ENCODE measurements around the gene NPAS2.

Gene NPAS2

DNA sequence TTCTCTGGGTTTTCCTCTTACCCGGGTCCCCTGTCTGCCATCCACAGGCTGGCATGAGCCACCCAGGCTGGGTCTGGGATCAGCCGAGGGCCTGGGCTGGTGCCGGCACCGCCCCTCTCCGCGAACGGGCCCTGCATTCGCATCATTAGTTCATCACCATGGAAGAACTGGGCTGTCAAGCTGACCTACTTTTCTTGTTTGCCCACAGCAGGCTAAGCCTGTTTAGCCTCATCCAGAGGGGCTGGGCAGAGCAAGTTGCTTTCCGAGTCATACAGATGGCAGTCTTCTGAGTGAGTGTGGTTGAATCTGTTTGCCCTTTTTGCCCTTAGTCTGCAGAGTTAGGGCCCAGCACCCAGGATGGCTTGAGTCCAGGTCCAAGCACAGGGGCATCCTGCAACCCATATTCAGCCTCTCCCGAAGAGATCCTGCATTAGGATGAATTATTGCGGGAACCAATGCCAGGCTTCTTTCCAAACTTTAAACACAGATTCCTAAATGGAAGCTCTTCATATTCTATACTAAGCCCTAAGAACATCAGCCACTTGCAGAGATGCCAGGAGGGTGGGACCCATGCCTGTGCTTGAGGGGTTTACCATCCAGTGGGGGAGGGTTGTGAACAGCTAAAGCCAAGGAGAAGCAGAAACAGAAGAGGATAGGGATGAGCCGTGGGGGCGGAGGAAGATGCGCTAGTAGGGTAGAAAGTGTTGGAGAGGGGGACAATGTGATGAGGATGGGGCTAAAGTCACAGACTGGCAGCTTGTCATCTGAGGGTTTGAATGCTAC lies 68.0 kb downstream of the NPAS2 start:
- ATAC-seq (ENCODE audit: low read depth) (no peak), DNase-seq (ENCODE audit: low spot score) (no peak)
- H3K27me3 ChIP-seq (ENCODE audit: insufficient read depth, poor library complexity, severe bottlenecking), result no peaks in the 10 kb centered on the region
- no peak overlapping the region for H3K4me3 ChIP-seq (ENCODE audit: severe bottlenecking)
- peaks cover 14% of the 10 kb centered on the region for H3K4me1 ChIP-seq (ENCODE audit: insufficient read depth, poor library complexity, severe bottlenecking)
- no peaks in the 10 kb centered on the region for H3K9me3 ChIP-seq (ENCODE audit: severe bottlenecking)
- TF ChIP-seq, protein P1, sequence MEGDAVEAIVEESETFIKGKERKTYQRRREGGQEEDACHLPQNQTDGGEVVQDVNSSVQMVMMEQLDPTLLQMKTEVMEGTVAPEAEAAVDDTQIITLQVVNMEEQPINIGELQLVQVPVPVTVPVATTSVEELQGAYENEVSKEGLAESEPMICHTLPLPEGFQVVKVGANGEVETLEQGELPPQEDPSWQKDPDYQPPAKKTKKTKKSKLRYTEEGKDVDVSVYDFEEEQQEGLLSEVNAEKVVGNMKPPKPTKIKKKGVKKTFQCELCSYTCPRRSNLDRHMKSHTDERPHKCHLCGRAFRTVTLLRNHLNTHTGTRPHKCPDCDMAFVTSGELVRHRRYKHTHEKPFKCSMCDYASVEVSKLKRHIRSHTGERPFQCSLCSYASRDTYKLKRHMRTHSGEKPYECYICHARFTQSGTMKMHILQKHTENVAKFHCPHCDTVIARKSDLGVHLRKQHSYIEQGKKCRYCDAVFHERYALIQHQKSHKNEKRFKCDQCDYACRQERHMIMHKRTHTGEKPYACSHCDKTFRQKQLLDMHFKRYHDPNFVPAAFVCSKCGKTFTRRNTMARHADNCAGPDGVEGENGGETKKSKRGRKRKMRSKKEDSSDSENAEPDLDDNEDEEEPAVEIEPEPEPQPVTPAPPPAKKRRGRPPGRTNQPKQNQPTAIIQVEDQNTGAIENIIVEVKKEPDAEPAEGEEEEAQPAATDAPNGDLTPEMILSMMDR (IDR thresholded peaks at IDR 0.05; ENCODE audit: poor library complexity, severe bottlenecking), result no peak
- peaks cover 3% of the 10 kb centered on the region; the same call in 1 of the 2 replicates for H3K36me3 ChIP-seq (ENCODE audit: low read depth)
- no peak overlapping the region for H3K27ac ChIP-seq (ENCODE audit: poor library complexity, severe bottlenecking)

DNA sequence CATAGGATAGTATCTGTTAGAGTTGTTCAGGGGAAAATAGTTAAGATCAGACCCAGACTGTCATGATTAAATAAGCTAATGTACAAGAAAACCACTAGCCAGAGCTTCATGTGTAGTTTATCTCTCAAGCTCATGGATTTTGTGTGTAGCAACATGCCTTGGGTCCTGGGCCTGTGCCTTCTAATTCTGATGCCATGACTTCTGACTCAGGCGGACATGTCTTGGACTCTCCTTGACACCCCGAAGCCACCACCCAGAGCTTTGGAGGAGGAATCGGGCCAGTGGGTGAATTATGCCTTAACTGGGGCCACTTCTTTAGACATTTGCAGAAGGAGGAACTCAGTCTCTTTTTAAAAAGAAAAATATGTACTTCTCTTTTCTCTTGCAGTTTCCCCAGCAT lies 68.7 kb downstream of the NPAS2 start:
- ATAC-seq (ENCODE audit: low read depth), result no peak
- no peak for DNase-seq (ENCODE audit: low spot score)
- Histone ChIP-seq H3K36me3 (ENCODE audit: low read depth) (peaks cover 3% of the 10 kb centered on the region; the same call in 1 of the 2 replicates), H3K27ac (ENCODE audit: poor library complexity, severe bottlenecking) (no peak overlapping the region), H3K4me3 (ENCODE audit: severe bottlenecking) (no peak overlapping the region), H3K4me1 (ENCODE audit: insufficient read depth, poor library complexity, severe bottlenecking) (peaks cover 11% of the 10 kb centered on the region), H3K9me3 (ENCODE audit: severe bottlenecking) (no peaks in the 10 kb centered on the region), H3K27me3 (ENCODE audit: insufficient read depth, poor library complexity, severe bottlenecking) (no peaks in the 10 kb centered on the region)
- TF ChIP-seq, protein P1 (IDR thresholded peaks at IDR 0.05; ENCODE audit: poor library complexity, severe bottlenecking), result no peak

DNA sequence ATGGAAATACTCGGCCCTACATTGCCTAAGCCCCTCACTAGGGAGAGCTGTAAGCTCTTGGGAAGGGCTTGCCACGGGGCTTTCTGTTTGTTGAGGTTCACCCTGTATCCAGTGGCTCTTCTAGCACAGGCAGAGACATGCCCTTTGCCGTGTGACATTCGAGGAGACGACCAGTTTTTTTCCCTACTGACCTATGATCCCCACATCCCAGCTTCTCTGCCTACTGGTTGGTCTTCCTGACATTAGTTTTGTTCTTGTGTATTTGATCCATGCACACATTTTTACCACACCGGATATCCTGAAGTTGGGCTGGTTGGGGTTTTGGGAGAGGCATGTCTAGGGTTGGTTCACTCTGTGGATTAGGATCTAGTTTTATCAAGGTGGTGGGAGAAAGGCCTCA lies 69.3 kb downstream of the NPAS2 start:
- Histone ChIP-seq H3K9me3 (ENCODE audit: severe bottlenecking) (no peaks in the 10 kb centered on the region), H3K4me3 (ENCODE audit: severe bottlenecking) (no peak overlapping the region), H3K27ac (ENCODE audit: poor library complexity, severe bottlenecking) (no peak overlapping the region), H3K27me3 (ENCODE audit: insufficient read depth, poor library complexity, severe bottlenecking) (no peaks in the 10 kb centered on the region), H3K36me3 (ENCODE audit: low read depth) (peaks cover 3% of the 10 kb centered on the region; the same call in 1 of the 2 replicates), H3K4me1 (ENCODE audit: insufficient read depth, poor library complexity, severe bottlenecking) (peaks cover 11% of the 10 kb centered on the region)
- ATAC-seq (ENCODE audit: low read depth) (no peak), DNase-seq (ENCODE audit: low spot score) (no peak)
- TF ChIP-seq, protein P1 (IDR thresholded peaks at IDR 0.05; ENCODE audit: poor library complexity, severe bottlenecking), result no peak

DNA sequence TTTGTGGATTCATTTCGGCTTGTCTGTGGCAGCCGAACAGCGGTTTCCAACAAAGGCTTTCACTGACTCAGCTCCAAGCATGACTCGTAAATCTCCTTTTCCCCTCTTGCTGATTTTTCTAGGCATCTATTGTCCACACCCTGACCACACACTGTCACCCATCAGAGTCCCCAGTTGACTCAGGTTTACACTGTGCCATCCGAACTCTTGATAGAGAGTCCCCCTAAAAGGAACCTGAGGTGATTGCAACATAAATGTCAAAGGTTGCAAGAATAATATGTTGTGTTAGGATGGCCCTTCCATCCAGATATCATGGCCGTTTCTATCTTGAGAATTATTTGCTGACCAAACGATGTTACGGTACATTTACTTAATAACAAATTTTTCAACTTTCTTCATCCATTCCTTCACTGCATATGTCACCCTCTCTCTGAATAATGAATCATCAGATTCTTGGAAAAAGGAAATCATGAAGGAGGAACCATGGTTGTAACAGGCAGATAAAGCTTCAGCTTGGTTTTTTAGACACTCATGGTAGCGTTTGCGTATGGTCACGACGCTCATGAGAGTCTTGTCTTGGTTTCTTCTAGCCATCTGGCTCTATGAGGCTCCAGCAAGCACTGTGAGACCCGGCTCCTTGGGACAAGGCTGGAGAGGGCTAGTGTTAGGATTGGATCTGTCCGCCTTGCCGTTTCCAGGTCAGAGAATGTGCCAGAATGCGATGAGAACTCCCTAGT lies 72.1 kb downstream of the NPAS2 start:
- TF ChIP-seq, protein P1 (IDR thresholded peaks at IDR 0.05; ENCODE audit: poor library complexity, severe bottlenecking), result no peak
- Histone ChIP-seq H3K36me3 (ENCODE audit: low read depth) (peaks cover 3% of the 10 kb centered on the region; the same call in 1 of the 2 replicates), H3K4me3 (ENCODE audit: severe bottlenecking) (no peak overlapping the region), H3K9me3 (ENCODE audit: severe bottlenecking) (no peaks in the 10 kb centered on the region), H3K4me1 (ENCODE audit: insufficient read depth, poor library complexity, severe bottlenecking) (peaks cover 11% of the 10 kb centered on the region), H3K27ac (ENCODE audit: poor library complexity, severe bottlenecking) (no peak overlapping the region), H3K27me3 (ENCODE audit: insufficient read depth, poor library complexity, severe bottlenecking) (no peaks in the 10 kb centered on the region)
- no peak for DNase-seq (ENCODE audit: low spot score)
- ATAC-seq (ENCODE audit: low read depth), result 0 out of 3 replicates have a peak, but pooled peaks have one; percentile 44
